Measurements from ENCODE around the gene ALG1. TPM values are rescaled to one million over a fixed set of nuclear protein-coding genes. Genes with fewer than 3 reads are reported as not detected.
A peak's percentile ranks its signal among the peaks of the same experiment; 100 is the strongest.
"Not testable (repeated sequence)": the region's sequence is repeated elsewhere in the genome, so short reads cannot be mapped to it uniquely, and the experiment has no call there.

ALG1 gene
- total and polyA plus RNA-seq, 2 of the 13 experiments (the other 11 are each of a cell fraction or from before 2014, with no cell fraction given), result 43.3 to 75.6 TPM

DNA sequence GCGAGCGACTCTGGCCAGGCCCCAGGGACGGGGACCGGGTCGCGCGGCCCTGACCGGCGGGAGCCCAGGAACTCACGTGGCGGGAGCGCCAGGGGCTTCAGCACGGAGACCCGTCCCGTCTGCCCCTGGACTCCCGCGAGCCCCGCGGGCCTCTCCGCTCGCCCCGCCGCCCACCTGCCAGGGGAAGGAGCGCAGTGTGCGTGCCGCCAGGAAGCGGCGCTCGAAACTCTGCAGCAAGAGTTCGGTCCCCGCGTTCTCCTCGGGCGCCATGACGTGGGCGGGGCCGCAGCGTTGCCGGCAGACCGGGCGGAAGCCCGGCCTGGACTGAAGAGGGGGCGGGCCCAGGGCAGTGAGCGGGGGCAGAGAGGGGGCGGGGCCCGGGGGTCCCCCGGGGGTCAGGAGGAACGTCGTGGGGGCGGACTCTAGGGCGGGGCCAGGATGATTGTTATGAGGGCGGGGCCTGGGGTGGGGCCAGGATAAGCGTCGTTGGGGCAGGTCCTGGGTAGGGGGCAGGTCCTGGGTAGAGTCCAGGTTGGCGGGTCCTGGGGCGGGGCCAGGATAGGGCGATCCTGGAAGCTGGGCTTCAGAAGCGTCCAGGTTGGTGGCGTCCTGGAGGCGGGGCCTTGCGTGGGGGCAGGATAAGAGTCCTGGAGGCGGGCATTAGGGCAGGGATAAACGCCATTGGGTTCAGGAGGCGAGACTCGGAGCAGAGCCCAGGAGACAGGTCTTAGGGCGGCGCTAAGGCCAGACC, 26.0 kb downstream of the ALG1 start, which contains the start of gene EEF2KMT (continued):
- TF ChIP-seq, protein P1, sequence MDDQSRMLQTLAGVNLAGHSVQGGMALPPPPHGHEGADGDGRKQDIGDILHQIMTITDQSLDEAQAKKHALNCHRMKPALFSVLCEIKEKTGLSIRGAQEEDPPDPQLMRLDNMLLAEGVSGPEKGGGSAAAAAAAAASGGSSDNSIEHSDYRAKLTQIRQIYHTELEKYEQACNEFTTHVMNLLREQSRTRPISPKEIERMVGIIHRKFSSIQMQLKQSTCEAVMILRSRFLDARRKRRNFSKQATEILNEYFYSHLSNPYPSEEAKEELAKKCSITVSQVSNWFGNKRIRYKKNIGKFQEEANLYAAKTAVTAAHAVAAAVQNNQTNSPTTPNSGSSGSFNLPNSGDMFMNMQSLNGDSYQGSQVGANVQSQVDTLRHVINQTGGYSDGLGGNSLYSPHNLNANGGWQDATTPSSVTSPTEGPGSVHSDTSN (CRISPR knock-in tag; IDR thresholded peaks at IDR 0.05; ENCODE audit: borderline replicate concordance), result peak; percentile 72; the same call in 1 of the 2 replicates
- TF ChIP-seq, protein P2, sequence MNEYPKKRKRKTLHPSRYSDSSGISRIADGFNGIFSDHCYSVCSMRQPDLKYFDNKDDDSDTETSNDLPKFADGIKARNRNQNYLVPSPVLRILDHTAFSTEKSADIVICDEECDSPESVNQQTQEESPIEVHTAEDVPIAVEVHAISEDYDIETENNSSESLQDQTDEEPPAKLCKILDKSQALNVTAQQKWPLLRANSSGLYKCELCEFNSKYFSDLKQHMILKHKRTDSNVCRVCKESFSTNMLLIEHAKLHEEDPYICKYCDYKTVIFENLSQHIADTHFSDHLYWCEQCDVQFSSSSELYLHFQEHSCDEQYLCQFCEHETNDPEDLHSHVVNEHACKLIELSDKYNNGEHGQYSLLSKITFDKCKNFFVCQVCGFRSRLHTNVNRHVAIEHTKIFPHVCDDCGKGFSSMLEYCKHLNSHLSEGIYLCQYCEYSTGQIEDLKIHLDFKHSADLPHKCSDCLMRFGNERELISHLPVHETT (CRISPR knock-in tag; conservative IDR thresholded peaks at IDR 0.05), result peak; percentile 59; the same call in 1 of the 2 replicates
- TF ChIP-seq CHCHD3 (CRISPR knock-in tag; IDR thresholded peaks at IDR 0.05), result peak; percentile 93; the same call in 1 of the 2 replicates
- peak; percentile 69 for TF ChIP-seq POLR2G (IDR thresholded peaks at IDR 0.05; ENCODE audit: low read depth, low read length)
- TF ChIP-seq, protein P3, sequence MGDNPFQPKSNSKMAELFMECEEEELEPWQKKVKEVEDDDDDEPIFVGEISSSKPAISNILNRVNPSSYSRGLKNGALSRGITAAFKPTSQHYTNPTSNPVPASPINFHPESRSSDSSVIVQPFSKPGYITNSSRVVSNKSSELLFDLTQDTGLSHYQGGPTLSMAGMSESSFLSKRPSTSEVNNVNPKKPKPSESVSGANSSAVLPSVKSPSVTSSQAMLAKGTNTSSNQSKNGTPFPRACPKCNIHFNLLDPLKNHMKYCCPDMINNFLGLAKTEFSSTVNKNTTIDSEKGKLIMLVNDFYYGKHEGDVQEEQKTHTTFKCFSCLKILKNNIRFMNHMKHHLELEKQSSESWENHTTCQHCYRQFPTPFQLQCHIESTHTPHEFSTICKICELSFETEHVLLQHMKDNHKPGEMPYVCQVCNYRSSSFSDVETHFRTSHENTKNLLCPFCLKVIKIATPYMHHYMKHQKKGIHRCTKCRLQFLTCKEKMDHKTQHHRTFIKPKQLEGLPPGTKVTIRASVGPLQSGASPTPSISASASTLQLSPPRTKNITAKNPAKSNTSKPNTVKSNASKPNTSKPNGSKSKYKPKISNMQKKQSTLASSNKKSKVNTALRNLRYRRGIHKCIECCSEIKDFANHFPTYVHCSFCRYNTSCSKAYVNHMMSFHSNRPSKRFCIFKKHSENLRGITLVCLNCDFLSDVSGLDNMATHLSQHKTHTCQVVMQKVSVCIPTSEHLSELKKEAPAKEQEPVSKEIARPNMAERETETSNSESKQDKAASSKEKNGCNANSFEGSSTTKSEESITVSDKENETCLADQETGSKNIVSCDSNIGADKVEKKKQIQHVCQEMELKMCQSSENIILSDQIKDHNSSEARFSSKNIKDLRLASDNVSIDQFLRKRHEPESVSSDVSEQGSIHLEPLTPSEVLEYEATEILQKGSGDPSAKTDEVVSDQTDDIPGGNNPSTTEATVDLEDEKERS (CRISPR knock-in tag; IDR thresholded peaks at IDR 0.05), result peak; percentile 59; the same call in 1 of the 2 replicates
- TF ChIP-seq KLF11 (CRISPR knock-in tag; IDR thresholded peaks at IDR 0.05), result 0 out of 2 replicates have a peak, but pooled peaks have one; percentile 5
- TF ChIP-seq, protein P4, sequence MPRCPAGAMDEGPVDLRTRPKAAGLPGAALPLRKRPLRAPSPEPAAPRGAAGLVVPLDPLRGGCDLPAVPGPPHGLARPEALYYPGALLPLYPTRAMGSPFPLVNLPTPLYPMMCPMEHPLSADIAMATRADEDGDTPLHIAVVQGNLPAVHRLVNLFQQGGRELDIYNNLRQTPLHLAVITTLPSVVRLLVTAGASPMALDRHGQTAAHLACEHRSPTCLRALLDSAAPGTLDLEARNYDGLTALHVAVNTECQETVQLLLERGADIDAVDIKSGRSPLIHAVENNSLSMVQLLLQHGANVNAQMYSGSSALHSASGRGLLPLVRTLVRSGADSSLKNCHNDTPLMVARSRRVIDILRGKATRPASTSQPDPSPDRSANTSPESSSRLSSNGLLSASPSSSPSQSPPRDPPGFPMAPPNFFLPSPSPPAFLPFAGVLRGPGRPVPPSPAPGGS (CRISPR knock-in tag; IDR thresholded peaks at IDR 0.05), result peak; percentile 76; the same call in 1 of the 2 replicates
- peak; percentile 97 for TF ChIP-seq SALL2 (CRISPR knock-in tag; IDR thresholded peaks at IDR 0.05)
- TF ChIP-seq MTF1 (CRISPR knock-in tag; IDR thresholded peaks at IDR 0.05), result peak; percentile 71; the same call in 1 of the 2 replicates
- TF ChIP-seq ATF7, NONO (IDR thresholded peaks at IDR 0.05): not testable (repeated sequence)
- peak; percentile 83 for TF ChIP-seq ATF7 (CRISPR knock-in tag; IDR thresholded peaks at IDR 0.05)
- TF ChIP-seq NONO (CRISPR knock-in tag; conservative IDR thresholded peaks at IDR 0.05), result peak; percentile 98
- 0 out of 2 replicates have a peak, but pooled peaks have one; percentile 53 for TF ChIP-seq ZNF557 (CRISPR knock-in tag; IDR thresholded peaks at IDR 0.05)
- peak; percentile 77; the same call in 1 of the 2 replicates for TF ChIP-seq BRD4 (CRISPR knock-in tag; IDR thresholded peaks at IDR 0.05)
- peak; percentile 84 for TF ChIP-seq NR2C2 (CRISPR knock-in tag; IDR thresholded peaks at IDR 0.05; ENCODE audit: borderline replicate concordance)
- peak; percentile 63 for TF ChIP-seq ZSCAN25 (CRISPR knock-in tag; IDR thresholded peaks at IDR 0.05)
- peak; percentile 40; the same call in 1 of the 2 replicates for TF ChIP-seq NFKBIZ (CRISPR knock-in tag; IDR thresholded peaks at IDR 0.05)
- TF ChIP-seq, protein P5, sequence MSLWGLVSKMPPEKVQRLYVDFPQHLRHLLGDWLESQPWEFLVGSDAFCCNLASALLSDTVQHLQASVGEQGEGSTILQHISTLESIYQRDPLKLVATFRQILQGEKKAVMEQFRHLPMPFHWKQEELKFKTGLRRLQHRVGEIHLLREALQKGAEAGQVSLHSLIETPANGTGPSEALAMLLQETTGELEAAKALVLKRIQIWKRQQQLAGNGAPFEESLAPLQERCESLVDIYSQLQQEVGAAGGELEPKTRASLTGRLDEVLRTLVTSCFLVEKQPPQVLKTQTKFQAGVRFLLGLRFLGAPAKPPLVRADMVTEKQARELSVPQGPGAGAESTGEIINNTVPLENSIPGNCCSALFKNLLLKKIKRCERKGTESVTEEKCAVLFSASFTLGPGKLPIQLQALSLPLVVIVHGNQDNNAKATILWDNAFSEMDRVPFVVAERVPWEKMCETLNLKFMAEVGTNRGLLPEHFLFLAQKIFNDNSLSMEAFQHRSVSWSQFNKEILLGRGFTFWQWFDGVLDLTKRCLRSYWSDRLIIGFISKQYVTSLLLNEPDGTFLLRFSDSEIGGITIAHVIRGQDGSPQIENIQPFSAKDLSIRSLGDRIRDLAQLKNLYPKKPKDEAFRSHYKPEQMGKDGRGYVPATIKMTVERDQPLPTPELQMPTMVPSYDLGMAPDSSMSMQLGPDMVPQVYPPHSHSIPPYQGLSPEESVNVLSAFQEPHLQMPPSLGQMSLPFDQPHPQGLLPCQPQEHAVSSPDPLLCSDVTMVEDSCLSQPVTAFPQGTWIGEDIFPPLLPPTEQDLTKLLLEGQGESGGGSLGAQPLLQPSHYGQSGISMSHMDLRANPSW (CRISPR knock-in tag; IDR thresholded peaks at IDR 0.05; ENCODE audit: borderline replicate concordance), result peak; percentile 90; the same call in 1 of the 2 replicates
